Medulla oblongata (tissue), 1 donor: ENCODE results near the gene FMN1.
A peak's percentile ranks its signal among the peaks of the same experiment; 100 is the strongest.
"Not testable (repeated sequence)": the region's sequence is repeated elsewhere in the genome, so short reads cannot be mapped to it uniquely, and the experiment has no call there.

Source experiments
- DNase-seq: peaks from one replicate; pipeline ENCODE4 v3.0.0-alpha.2; 2015; ENCODE audit errors: extremely low spot score

Gene FMN1

GRCh38 chr15:33094336-33094735, 100.2 kb downstream of the FMN1 start:
- DNase-seq, result no peak

GRCh38 chr15:33093222-33093621, 101.3 kb downstream of the FMN1 start:
- DNase-seq, result no peak

GRCh38 chr15:33091983-33092693, 102.4 kb downstream of the FMN1 start:
- DNase-seq, result no peak

GRCh38 chr15:33089878-33090757, 104.4 kb downstream of the FMN1 start:
- DNase-seq, result no peak

- DNase-seq, result no peak
Observed at GRCh38 chr15:33089165-33089877, 105.2 kb downstream of the FMN1 start.

- DNase-seq, result peak; percentile 72
Observed at GRCh38 chr15:33086500-33087121, 107.9 kb downstream of the FMN1 start.

GRCh38 chr15:33084661-33085060, 109.9 kb downstream of the FMN1 start:
- DNase-seq, result no peak

- no peak for DNase-seq
Observed at GRCh38 chr15:33083232-33084081, 111.1 kb downstream of the FMN1 start.

GRCh38 chr15:33080006-33080405, 114.5 kb downstream of the FMN1 start:
- no peak for DNase-seq

GRCh38 chr15:33078607-33079006, 115.9 kb downstream of the FMN1 start:
- DNase-seq, result no peak

- DNase-seq, result no peak
Observed at GRCh38 chr15:33076937-33077336, 117.6 kb downstream of the FMN1 start.

- DNase-seq, result no peak
Observed at GRCh38 chr15:33074942-33075341, 119.6 kb downstream of the FMN1 start.

GRCh38 chr15:33074212-33074611, 120.3 kb downstream of the FMN1 start:
- DNase-seq, result no peak

- DNase-seq, result no peak
Observed at GRCh38 chr15:33071451-33071850, 123.1 kb downstream of the FMN1 start.

- not testable (repeated sequence) for DNase-seq
Observed at GRCh38 chr15:33069903-33070302, 124.6 kb downstream of the FMN1 start.

- DNase-seq, result no peak
Observed at GRCh38 chr15:33069161-33069560, 125.4 kb downstream of the FMN1 start.

- DNase-seq, result peak; percentile 9
Observed at GRCh38 chr15:33068511-33068990, 126.0 kb downstream of the FMN1 start.

GRCh38 chr15:33068007-33068481, 126.5 kb downstream of the FMN1 start:
- DNase-seq, result peak; percentile 81

- peak; percentile 11 for DNase-seq
Observed at GRCh38 chr15:33067456-33067855, 127.1 kb downstream of the FMN1 start.

- DNase-seq, result no peak
Observed at GRCh38 chr15:33066584-33066983, 127.9 kb downstream of the FMN1 start.

- no peak for DNase-seq
Observed at GRCh38 chr15:33064878-33065277, 129.6 kb downstream of the FMN1 start.
